Tibial nerve (tissue), 3 donors: ENCODE data around the gene RXRB.

Experiments used
- POLR2A ChIP-seq, 2 donors: fragments of 450-650 bp; IDR thresholded peaks; one replicate each; pipeline ENCODE4 v1.6.1; 2017; ENCODE audit warnings: antibody characterized with exemption in 2 of 2, mild to moderate bottlenecking in 2 of 2, moderate library complexity in 2 of 2
- TF ChIP-seq, protein P1 (sequence below), 5 experiments: fragments of 200-600 bp in 3 of 5; fragments of 450-650 bp in 2 of 5; sonication (generic) in 3 of 5; IDR thresholded peaks; one replicate each; pipeline ENCODE4 v1.5.1; 2016 to 2019; ENCODE audit warnings: antibody characterized with exemption in 5 of 5, mild to moderate bottlenecking in 3 of 5, moderate library complexity in 2 of 5

DNA sequence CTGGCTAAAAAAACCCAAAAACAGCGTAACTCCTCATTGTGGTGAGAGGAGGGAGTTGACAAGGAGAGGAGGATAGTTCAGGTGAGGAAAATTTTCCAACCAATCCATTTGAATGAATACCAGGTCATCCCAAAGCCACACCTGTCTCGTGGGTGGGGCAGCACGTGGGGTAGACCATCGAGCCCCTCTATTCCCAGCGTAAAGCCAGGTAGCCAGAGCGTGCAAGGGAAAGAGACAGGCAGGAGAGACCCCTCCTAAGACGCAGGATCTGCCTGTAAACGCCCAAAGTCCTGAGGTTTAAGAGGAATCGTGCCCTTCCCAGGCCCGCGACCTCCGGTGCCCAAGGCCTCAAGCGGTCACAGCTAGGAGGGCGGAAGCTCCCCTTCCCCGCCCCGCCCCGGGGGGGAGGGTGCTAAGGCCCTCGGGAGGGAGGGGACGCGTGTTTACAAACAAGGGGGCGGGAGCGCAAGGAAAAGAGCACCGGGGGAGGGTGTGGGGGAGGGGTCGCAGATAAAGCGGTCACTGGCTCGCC, 712 bp downstream of the RXRB start:
- no peak for TF ChIP-seq POLR2A (IDR thresholded peaks at IDR 0.05)
- TF ChIP-seq, protein P1, sequence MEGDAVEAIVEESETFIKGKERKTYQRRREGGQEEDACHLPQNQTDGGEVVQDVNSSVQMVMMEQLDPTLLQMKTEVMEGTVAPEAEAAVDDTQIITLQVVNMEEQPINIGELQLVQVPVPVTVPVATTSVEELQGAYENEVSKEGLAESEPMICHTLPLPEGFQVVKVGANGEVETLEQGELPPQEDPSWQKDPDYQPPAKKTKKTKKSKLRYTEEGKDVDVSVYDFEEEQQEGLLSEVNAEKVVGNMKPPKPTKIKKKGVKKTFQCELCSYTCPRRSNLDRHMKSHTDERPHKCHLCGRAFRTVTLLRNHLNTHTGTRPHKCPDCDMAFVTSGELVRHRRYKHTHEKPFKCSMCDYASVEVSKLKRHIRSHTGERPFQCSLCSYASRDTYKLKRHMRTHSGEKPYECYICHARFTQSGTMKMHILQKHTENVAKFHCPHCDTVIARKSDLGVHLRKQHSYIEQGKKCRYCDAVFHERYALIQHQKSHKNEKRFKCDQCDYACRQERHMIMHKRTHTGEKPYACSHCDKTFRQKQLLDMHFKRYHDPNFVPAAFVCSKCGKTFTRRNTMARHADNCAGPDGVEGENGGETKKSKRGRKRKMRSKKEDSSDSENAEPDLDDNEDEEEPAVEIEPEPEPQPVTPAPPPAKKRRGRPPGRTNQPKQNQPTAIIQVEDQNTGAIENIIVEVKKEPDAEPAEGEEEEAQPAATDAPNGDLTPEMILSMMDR (IDR thresholded peaks at IDR 0.05): no peak
